ENCODE data around the gene EYA2.
A peak's percentile ranks its signal among the peaks of the same experiment; 100 is the strongest.

EYA2 gene

GRCh38 chr20:47144463-47144862 lies 249.8 kb downstream of the EYA2 start:
- no peaks in the 10 kb centered on the region for H3K4me1 Mint-ChIP-seq
- peaks cover 23 to 40% of the 10 kb centered on the region in 2 donors for H3K27me3 Mint-ChIP-seq
- no peak for DNase-seq
- ATAC-seq (replicated peaks), result no peak
- no peak overlapping the region for H3K27ac Mint-ChIP-seq
- peaks cover 0 to 2% of the 10 kb centered on the region in 2 donors for H3K9me3 Mint-ChIP-seq
- H3K4me3 Mint-ChIP-seq, result no peak overlapping the region
- H3K36me3 Mint-ChIP-seq, result no peaks in the 10 kb centered on the region

- peaks cover 27 to 47% of the 10 kb centered on the region in 2 donors for H3K27me3 Mint-ChIP-seq
- ATAC-seq (replicated peaks), result no peak
- H3K9me3 Mint-ChIP-seq, result no peaks in the 10 kb centered on the region
- H3K4me3 Mint-ChIP-seq, result no peak overlapping the region
- H3K36me3 Mint-ChIP-seq, result no peaks in the 10 kb centered on the region
- H3K27ac Mint-ChIP-seq, result no peak overlapping the region
- H3K4me1 Mint-ChIP-seq, result no peaks in the 10 kb centered on the region
- DNase-seq, result no peak
Measured at GRCh38 chr20:47146686-47147085, 252.0 kb downstream of the EYA2 start.

- Mint-ChIP-seq H3K36me3 (no peaks in the 10 kb centered on the region), H3K27me3 (peaks cover 27 to 51% of the 10 kb centered on the region in 2 donors), H3K9me3 (no peaks in the 10 kb centered on the region), H3K4me3 (no peak overlapping the region), H3K27ac (no peak overlapping the region), H3K4me1 (no peaks in the 10 kb centered on the region)
- DNase-seq, result no peak
- no peak for ATAC-seq (replicated peaks)
Measured at GRCh38 chr20:47148059-47148458, 253.4 kb downstream of the EYA2 start.

- Mint-ChIP-seq H3K4me1 (no peaks in the 10 kb centered on the region), H3K9me3 (peaks cover 0 to 5% of the 10 kb centered on the region in 2 donors), H3K27ac (no peak overlapping the region), H3K4me3 (no peak overlapping the region), H3K36me3 (no peaks in the 10 kb centered on the region), H3K27me3 (peaks cover 25 to 47% of the 10 kb centered on the region in 2 donors)
- no peak for ATAC-seq (replicated peaks)
- DNase-seq, result no peak
Measured at GRCh38 chr20:47149939-47150338, 255.3 kb downstream of the EYA2 start.

GRCh38 chr20:47150403-47151152 lies 255.9 kb downstream of the EYA2 start:
- H3K27ac Mint-ChIP-seq, result no peak overlapping the region
- ATAC-seq (replicated peaks) (peak; percentile 65 to 82), DNase-seq (no peak)
- no peaks in the 10 kb centered on the region for H3K36me3 Mint-ChIP-seq
- no peaks in the 10 kb centered on the region for H3K4me1 Mint-ChIP-seq
- peaks cover 21 to 42% of the 10 kb centered on the region in 2 donors for H3K27me3 Mint-ChIP-seq
- no peak overlapping the region for H3K4me3 Mint-ChIP-seq
- peaks cover 0 to 5% of the 10 kb centered on the region in 2 donors for H3K9me3 Mint-ChIP-seq

- H3K4me3 Mint-ChIP-seq, result no peak overlapping the region
- no peaks in the 10 kb centered on the region for H3K4me1 Mint-ChIP-seq
- H3K27me3 Mint-ChIP-seq, result peaks cover 14 to 41% of the 10 kb centered on the region in 2 donors
- H3K9me3 Mint-ChIP-seq, result peaks cover 0 to 5% of the 10 kb centered on the region in 2 donors
- no peaks in the 10 kb centered on the region for H3K36me3 Mint-ChIP-seq
- ATAC-seq (replicated peaks) (no peak), DNase-seq (no peak)
- H3K27ac Mint-ChIP-seq, result no peak overlapping the region
Measured at GRCh38 chr20:47152068-47152467, 257.4 kb downstream of the EYA2 start.

- Mint-ChIP-seq H3K27me3 (peaks cover 14 to 36% of the 10 kb centered on the region in 2 donors), H3K27ac (no peak overlapping the region), H3K4me3 (no peak overlapping the region), H3K9me3 (peaks cover 0 to 5% of the 10 kb centered on the region in 2 donors), H3K4me1 (no peaks in the 10 kb centered on the region), H3K36me3 (no peaks in the 10 kb centered on the region)
- DNase-seq (no peak), ATAC-seq (replicated peaks) (no peak)
Measured at GRCh38 chr20:47154089-47154488, 259.4 kb downstream of the EYA2 start.

- ATAC-seq (replicated peaks) (no peak), DNase-seq (no peak)
- peaks cover 10 to 33% of the 10 kb centered on the region in 2 donors for H3K27me3 Mint-ChIP-seq
- H3K4me3 Mint-ChIP-seq, result no peak overlapping the region
- H3K36me3 Mint-ChIP-seq, result no peaks in the 10 kb centered on the region
- no peaks in the 10 kb centered on the region for H3K4me1 Mint-ChIP-seq
- no peak overlapping the region for H3K27ac Mint-ChIP-seq
- H3K9me3 Mint-ChIP-seq, result peaks cover 0 to 5% of the 10 kb centered on the region in 2 donors
Measured at GRCh38 chr20:47156301-47157137, 261.9 kb downstream of the EYA2 start.

- Mint-ChIP-seq H3K4me1 (no peaks in the 10 kb centered on the region), H3K27me3 (peaks cover 8 to 24% of the 10 kb centered on the region in 2 donors), H3K9me3 (peaks cover 0 to 5% of the 10 kb centered on the region in 2 donors), H3K27ac (no peak overlapping the region), H3K4me3 (no peak overlapping the region), H3K36me3 (no peaks in the 10 kb centered on the region)
- no peak for DNase-seq
- ATAC-seq (replicated peaks), result no peak
Measured at GRCh38 chr20:47159166-47159565, 264.5 kb downstream of the EYA2 start.

GRCh38 chr20:47160240-47160639 lies 265.6 kb downstream of the EYA2 start:
- no peak for DNase-seq
- H3K9me3 Mint-ChIP-seq, result peaks cover 0 to 3% of the 10 kb centered on the region in 2 donors
- ATAC-seq (replicated peaks), result no peak
- H3K27ac Mint-ChIP-seq, result no peak overlapping the region
- H3K4me1 Mint-ChIP-seq, result no peaks in the 10 kb centered on the region
- peaks cover 5 to 18% of the 10 kb centered on the region in 2 donors for H3K27me3 Mint-ChIP-seq
- H3K36me3 Mint-ChIP-seq, result no peaks in the 10 kb centered on the region
- no peak overlapping the region for H3K4me3 Mint-ChIP-seq

GRCh38 chr20:47160992-47161391 lies 266.3 kb downstream of the EYA2 start:
- H3K27me3 Mint-ChIP-seq, result peaks cover 5 to 18% of the 10 kb centered on the region in 2 donors
- DNase-seq (no peak), ATAC-seq (replicated peaks) (no peak)
- H3K36me3 Mint-ChIP-seq, result no peaks in the 10 kb centered on the region
- H3K4me3 Mint-ChIP-seq, result no peak overlapping the region
- no peak overlapping the region for H3K27ac Mint-ChIP-seq
- no peaks in the 10 kb centered on the region for H3K4me1 Mint-ChIP-seq
- peaks cover 0 to 3% of the 10 kb centered on the region in 2 donors for H3K9me3 Mint-ChIP-seq

GRCh38 chr20:47161411-47161810 lies 266.8 kb downstream of the EYA2 start:
- peaks cover 5 to 18% of the 10 kb centered on the region in 2 donors for H3K27me3 Mint-ChIP-seq
- H3K27ac Mint-ChIP-seq, result no peak overlapping the region
- H3K4me1 Mint-ChIP-seq, result no peaks in the 10 kb centered on the region
- ATAC-seq (replicated peaks) (no peak), DNase-seq (no peak)
- H3K4me3 Mint-ChIP-seq, result no peak overlapping the region
- H3K9me3 Mint-ChIP-seq, result peaks cover 0 to 3% of the 10 kb centered on the region in 2 donors
- H3K36me3 Mint-ChIP-seq, result no peaks in the 10 kb centered on the region

GRCh38 chr20:47164140-47164539 lies 269.5 kb downstream of the EYA2 start:
- no peak overlapping the region for H3K4me3 Mint-ChIP-seq
- no peaks in the 10 kb centered on the region for H3K4me1 Mint-ChIP-seq
- H3K36me3 Mint-ChIP-seq, result no peaks in the 10 kb centered on the region
- DNase-seq (no peak), ATAC-seq (replicated peaks) (no peak)
- peaks cover 11 to 35% of the 10 kb centered on the region in 2 donors for H3K27me3 Mint-ChIP-seq
- no peak overlapping the region for H3K27ac Mint-ChIP-seq
- peaks cover 0 to 3% of the 10 kb centered on the region in 2 donors for H3K9me3 Mint-ChIP-seq

GRCh38 chr20:47165376-47165865 lies 270.8 kb downstream of the EYA2 start:
- H3K9me3 Mint-ChIP-seq, result peaks cover 0 to 3% of the 10 kb centered on the region in 2 donors
- DNase-seq (no peak), ATAC-seq (replicated peaks) (no peak)
- no peaks in the 10 kb centered on the region for H3K4me1 Mint-ChIP-seq
- no peaks in the 10 kb centered on the region for H3K36me3 Mint-ChIP-seq
- H3K27me3 Mint-ChIP-seq, result peaks cover 15 to 31% of the 10 kb centered on the region in 2 donors
- H3K4me3 Mint-ChIP-seq, result no peak overlapping the region
- no peak overlapping the region for H3K27ac Mint-ChIP-seq
